A549 treated with AZD2906 at 1 μM for 4 hours (cell line): Measurements from ENCODE around the gene MBD2. TPM values are rescaled to one million over a fixed set of nuclear protein-coding genes. Genes with fewer than 3 reads are reported as not detected.

Experiments used
- total RNA-seq: library from RNA; stranded (reverse); fragments of 200-300 nt; extraction: Qiagen RNA extraction; gene quantifications from 5 replicates; pipeline ENCODE4 v1.2.3, GENCODE V29; 2022

Gene MBD2, protein sequence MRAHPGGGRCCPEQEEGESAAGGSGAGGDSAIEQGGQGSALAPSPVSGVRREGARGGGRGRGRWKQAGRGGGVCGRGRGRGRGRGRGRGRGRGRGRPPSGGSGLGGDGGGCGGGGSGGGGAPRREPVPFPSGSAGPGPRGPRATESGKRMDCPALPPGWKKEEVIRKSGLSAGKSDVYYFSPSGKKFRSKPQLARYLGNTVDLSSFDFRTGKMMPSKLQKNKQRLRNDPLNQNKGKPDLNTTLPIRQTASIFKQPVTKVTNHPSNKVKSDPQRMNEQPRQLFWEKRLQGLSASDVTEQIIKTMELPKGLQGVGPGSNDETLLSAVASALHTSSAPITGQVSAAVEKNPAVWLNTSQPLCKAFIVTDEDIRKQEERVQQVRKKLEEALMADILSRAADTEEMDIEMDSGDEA
- 53.2 to 74.5 TPM (median 55.2 TPM) in 5 replicates for total RNA-seq

DNA sequence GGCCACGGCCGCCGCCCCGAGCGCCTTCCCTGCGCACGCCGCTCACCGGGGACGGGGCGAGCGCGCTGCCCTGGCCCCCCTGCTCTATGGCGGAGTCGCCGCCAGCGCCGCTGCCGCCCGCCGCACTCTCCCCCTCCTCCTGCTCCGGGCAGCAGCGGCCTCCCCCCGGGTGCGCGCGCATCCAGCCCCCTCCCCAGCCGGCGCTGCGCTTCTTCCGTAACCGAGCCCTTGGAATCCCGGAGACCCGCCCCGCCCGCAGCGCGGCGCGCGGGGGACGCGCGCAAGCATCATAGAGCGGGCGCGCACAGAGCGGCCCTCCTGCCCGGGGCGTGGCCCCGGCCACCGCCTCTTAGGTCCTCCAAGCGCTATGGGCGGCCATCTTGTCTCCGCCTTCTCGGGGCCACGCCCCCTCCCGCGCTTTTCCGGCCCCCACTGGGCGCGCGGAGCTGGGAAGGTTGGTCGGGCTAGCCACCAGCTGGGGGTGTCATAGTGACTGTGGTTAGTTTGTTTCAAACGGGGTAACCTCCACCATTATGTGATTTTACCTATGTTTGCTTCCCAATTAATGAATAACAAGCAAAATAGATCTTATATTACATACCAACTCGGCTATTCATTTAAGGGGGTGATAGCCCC lies at the start of gene MBD2:
MBD2 (minus strand) TSS at position 291 of the 636 bp plus-strand sequence; CDS start at position 181, 110 bp downstream.

Other genes starting within 250 kb of the MBD2 start
- 5.8 to 8.3 TPM (median 7.6 TPM) in 5 replicates for gene POLI, start 44.8 kb upstream of the MBD2 start, total RNA-seq
- not detected in 5 replicates for gene STARD6, start 133.2 kb upstream of the MBD2 start, total RNA-seq
- 2.1 to 3.2 TPM (median 3.0 TPM) in 5 replicates for gene C18orf54, start 133.2 kb upstream of the MBD2 start, total RNA-seq